ENCODE data around the gene ZDHHC7.
"Not testable (repeated sequence)": the region's sequence is repeated elsewhere in the genome, so short reads cannot be mapped to it uniquely, and the experiment has no call there.

ZDHHC7 gene

GRCh38 chr16:85036236-85037049, 25.1 kb upstream of the ZDHHC7 start:
- Histone ChIP-seq H3K79me2 (ENCODE audit: control insufficient read depth, insufficient read depth, low read length, poor library complexity) (no peaks in the 10 kb centered on the region), H2BK5ac (ENCODE audit: low read depth, low read length, poor library complexity) (no peak overlapping the region), H4K91ac (ENCODE audit: low read depth, low read length) (no peak overlapping the region), H2BK12ac (ENCODE audit: low read length) (no peak overlapping the region), H3K9ac (ENCODE audit: low read length) (no peak overlapping the region), H2BK120ac (ENCODE audit: insufficient read depth, low read length, poor library complexity) (no peak overlapping the region), H2AK5ac (ENCODE audit: low read length) (no peak overlapping the region), H3K9me3 (ENCODE audit: insufficient read depth, low read depth, low read length) (no peaks in the 10 kb centered on the region), H3K4ac (ENCODE audit: low read depth, low read length) (no peak overlapping the region), H3K18ac (ENCODE audit: low read length) (peak overlapping the region; percentile 17), H3K23ac (ENCODE audit: low read length) (no peak overlapping the region), H4K12ac (ENCODE audit: low read depth, low read length) (no peak overlapping the region), H4K8ac (ENCODE audit: low read depth, low read length) (peak overlapping the region; percentile 16), H3K27ac (ENCODE audit: low read depth, low read length) (no peak overlapping the region), H3K4me1 (ENCODE audit: control insufficient read depth in 1 of 2, insufficient read depth in 2 of 2, low read length in 2 of 2) (peaks cover 0 to 6% of the 10 kb centered on the region in 2 experiments), H3K79me1 (ENCODE audit: low read length) (no peaks in the 10 kb centered on the region), H3K4me3 (ENCODE audit: low read depth, low read length) (no peak overlapping the region), H3K36me3 (ENCODE audit: control insufficient read depth in 1 of 2, insufficient read depth in 2 of 2, low read length in 2 of 2) (peaks cover 0 to 4% of the 10 kb centered on the region in 2 experiments), H3K27me3 (ENCODE audit: insufficient read depth, low read length) (no peaks in the 10 kb centered on the region), H3K4me2 (ENCODE audit: low read length) (no peak overlapping the region), H3K14ac (ENCODE audit: low read length) (no peak overlapping the region), H2AFZ (ENCODE audit: insufficient read depth, low read length, poor library complexity) (no peak overlapping the region)
- WGBS (ENCODE audit: extremely low coverage, insufficient coverage, insufficient read length), result no CpG with 5 or more reads among the region's 15 CpGs
- DNase-seq, result no peak

GRCh38 chr16:85034591-85035433, 23.5 kb upstream of the ZDHHC7 start:
- Histone ChIP-seq H2BK120ac (ENCODE audit: insufficient read depth, low read length, poor library complexity) (no peak overlapping the region), H2BK12ac (ENCODE audit: low read length) (no peak overlapping the region), H3K4me3 (ENCODE audit: low read depth, low read length) (no peak overlapping the region), H3K27ac (ENCODE audit: low read depth, low read length) (no peak overlapping the region), H2BK5ac (ENCODE audit: low read depth, low read length, poor library complexity) (no peak overlapping the region), H4K12ac (ENCODE audit: low read depth, low read length) (no peak overlapping the region), H3K14ac (ENCODE audit: low read length) (no peak overlapping the region), H3K4ac (ENCODE audit: low read depth, low read length) (no peak overlapping the region), H2AFZ (ENCODE audit: insufficient read depth, low read length, poor library complexity) (no peak overlapping the region), H3K79me1 (ENCODE audit: low read length) (no peaks in the 10 kb centered on the region), H3K79me2 (ENCODE audit: control insufficient read depth, insufficient read depth, low read length, poor library complexity) (no peaks in the 10 kb centered on the region), H3K9me3 (ENCODE audit: insufficient read depth, low read depth, low read length) (no peaks in the 10 kb centered on the region), H3K23ac (ENCODE audit: low read length) (no peak overlapping the region), H3K4me2 (ENCODE audit: low read length) (no peak overlapping the region), H3K27me3 (ENCODE audit: insufficient read depth, low read length) (no peaks in the 10 kb centered on the region), H4K8ac (ENCODE audit: low read depth, low read length) (no peak overlapping the region), H2AK5ac (ENCODE audit: low read length) (no peak overlapping the region), H3K18ac (ENCODE audit: low read length) (no peak overlapping the region), H3K4me1 (ENCODE audit: control insufficient read depth in 1 of 2, insufficient read depth in 2 of 2, low read length in 2 of 2) (peaks cover 2 to 8% of the 10 kb centered on the region in 2 experiments), H4K91ac (ENCODE audit: low read depth, low read length) (no peak overlapping the region), H3K36me3 (ENCODE audit: control insufficient read depth in 1 of 2, insufficient read depth in 2 of 2, low read length in 2 of 2) (peaks cover 0 to 4% of the 10 kb centered on the region in 2 experiments), H3K9ac (ENCODE audit: low read length) (no peak overlapping the region)
- WGBS (ENCODE audit: extremely low coverage, insufficient coverage, insufficient read length), result no CpG with 5 or more reads among the region's 18 CpGs
- no peak for DNase-seq

GRCh38 chr16:85033171-85033570, 21.8 kb upstream of the ZDHHC7 start:
- no peak for DNase-seq
- no peak overlapping the region for H4K12ac ChIP-seq (ENCODE audit: low read depth, low read length)
- H3K4me3 ChIP-seq (ENCODE audit: low read depth, low read length), result no peak overlapping the region
- WGBS (ENCODE audit: extremely low coverage, insufficient coverage, insufficient read length), result no CpG with 5 or more reads among the region's 17 CpGs
- H3K79me1 ChIP-seq (ENCODE audit: low read length), result no peaks in the 10 kb centered on the region
- no peak overlapping the region for H2BK12ac ChIP-seq (ENCODE audit: low read length)
- no peak overlapping the region for H2BK5ac ChIP-seq (ENCODE audit: low read depth, low read length, poor library complexity)
- H3K4me1 ChIP-seq (ENCODE audit: control insufficient read depth in 1 of 2, insufficient read depth in 2 of 2, low read length in 2 of 2), result peaks cover 17 to 22% of the 10 kb centered on the region in 2 experiments
- H4K8ac ChIP-seq (ENCODE audit: low read depth, low read length), result no peak overlapping the region
- H2BK120ac ChIP-seq (ENCODE audit: insufficient read depth, low read length, poor library complexity), result no peak overlapping the region
- H3K27me3 ChIP-seq (ENCODE audit: insufficient read depth, low read length), result no peaks in the 10 kb centered on the region
- no peak overlapping the region for H3K9ac ChIP-seq (ENCODE audit: low read length)
- peaks cover 0 to 4% of the 10 kb centered on the region in 2 experiments for H3K36me3 ChIP-seq (ENCODE audit: control insufficient read depth in 1 of 2, insufficient read depth in 2 of 2, low read length in 2 of 2)
- H2AFZ ChIP-seq (ENCODE audit: insufficient read depth, low read length, poor library complexity), result no peak overlapping the region
- H3K14ac ChIP-seq (ENCODE audit: low read length), result no peak overlapping the region
- no peak overlapping the region for H4K91ac ChIP-seq (ENCODE audit: low read depth, low read length)
- H3K79me2 ChIP-seq (ENCODE audit: control insufficient read depth, insufficient read depth, low read length, poor library complexity), result no peaks in the 10 kb centered on the region
- H3K4ac ChIP-seq (ENCODE audit: low read depth, low read length), result no peak overlapping the region
- H3K23ac ChIP-seq (ENCODE audit: low read length), result no peak overlapping the region
- H3K18ac ChIP-seq (ENCODE audit: low read length), result no peak overlapping the region
- no peak overlapping the region for H3K27ac ChIP-seq (ENCODE audit: low read depth, low read length)
- no peak overlapping the region for H3K4me2 ChIP-seq (ENCODE audit: low read length)
- no peak overlapping the region for H2AK5ac ChIP-seq (ENCODE audit: low read length)
- H3K9me3 ChIP-seq (ENCODE audit: insufficient read depth, low read depth, low read length), result no peaks in the 10 kb centered on the region

- not testable (repeated sequence) for H3K79me1 ChIP-seq (ENCODE audit: low read length); H3K9me3 ChIP-seq (ENCODE audit: insufficient read depth, low read depth, low read length); H3K14ac ChIP-seq (ENCODE audit: low read length); H2AK5ac ChIP-seq (ENCODE audit: low read length); H2BK5ac ChIP-seq (ENCODE audit: low read depth, low read length, poor library complexity); H3K27ac ChIP-seq (ENCODE audit: low read depth, low read length); H4K12ac ChIP-seq (ENCODE audit: low read depth, low read length); H3K79me2 ChIP-seq (ENCODE audit: control insufficient read depth, insufficient read depth, low read length, poor library complexity); H3K23ac ChIP-seq (ENCODE audit: low read length); H4K8ac ChIP-seq (ENCODE audit: low read depth, low read length); DNase-seq; H2AFZ ChIP-seq (ENCODE audit: insufficient read depth, low read length, poor library complexity); H3K4me3 ChIP-seq (ENCODE audit: low read depth, low read length); H3K4me2 ChIP-seq (ENCODE audit: low read length); H3K36me3 ChIP-seq (ENCODE audit: control insufficient read depth in 1 of 2, insufficient read depth in 2 of 2, low read length in 2 of 2); H2BK12ac ChIP-seq (ENCODE audit: low read length); H3K4ac ChIP-seq (ENCODE audit: low read depth, low read length); H4K91ac ChIP-seq (ENCODE audit: low read depth, low read length); H2BK120ac ChIP-seq (ENCODE audit: insufficient read depth, low read length, poor library complexity); H3K27me3 ChIP-seq (ENCODE audit: insufficient read depth, low read length); H3K9ac ChIP-seq (ENCODE audit: low read length); H3K18ac ChIP-seq (ENCODE audit: low read length)
- no CpG with 5 or more reads among the region's 4 CpGs for WGBS (ENCODE audit: extremely low coverage, insufficient coverage, insufficient read length)
- peaks cover 19 to 23% of the 10 kb centered on the region in 2 experiments for H3K4me1 ChIP-seq (ENCODE audit: control insufficient read depth in 1 of 2, insufficient read depth in 2 of 2, low read length in 2 of 2)
These were observed 20.9 kb upstream of the ZDHHC7 start for GRCh38 chr16:85032187-85032586.
